ENCODE results near the gene WIPI1. TPM values are rescaled to one million over a fixed set of nuclear protein-coding genes. Genes with fewer than 3 reads are reported as not detected.

WIPI1 gene
- total RNA-seq, 2 donors from 2014 or later, result 24.2 to 37.7 TPM

DNA sequence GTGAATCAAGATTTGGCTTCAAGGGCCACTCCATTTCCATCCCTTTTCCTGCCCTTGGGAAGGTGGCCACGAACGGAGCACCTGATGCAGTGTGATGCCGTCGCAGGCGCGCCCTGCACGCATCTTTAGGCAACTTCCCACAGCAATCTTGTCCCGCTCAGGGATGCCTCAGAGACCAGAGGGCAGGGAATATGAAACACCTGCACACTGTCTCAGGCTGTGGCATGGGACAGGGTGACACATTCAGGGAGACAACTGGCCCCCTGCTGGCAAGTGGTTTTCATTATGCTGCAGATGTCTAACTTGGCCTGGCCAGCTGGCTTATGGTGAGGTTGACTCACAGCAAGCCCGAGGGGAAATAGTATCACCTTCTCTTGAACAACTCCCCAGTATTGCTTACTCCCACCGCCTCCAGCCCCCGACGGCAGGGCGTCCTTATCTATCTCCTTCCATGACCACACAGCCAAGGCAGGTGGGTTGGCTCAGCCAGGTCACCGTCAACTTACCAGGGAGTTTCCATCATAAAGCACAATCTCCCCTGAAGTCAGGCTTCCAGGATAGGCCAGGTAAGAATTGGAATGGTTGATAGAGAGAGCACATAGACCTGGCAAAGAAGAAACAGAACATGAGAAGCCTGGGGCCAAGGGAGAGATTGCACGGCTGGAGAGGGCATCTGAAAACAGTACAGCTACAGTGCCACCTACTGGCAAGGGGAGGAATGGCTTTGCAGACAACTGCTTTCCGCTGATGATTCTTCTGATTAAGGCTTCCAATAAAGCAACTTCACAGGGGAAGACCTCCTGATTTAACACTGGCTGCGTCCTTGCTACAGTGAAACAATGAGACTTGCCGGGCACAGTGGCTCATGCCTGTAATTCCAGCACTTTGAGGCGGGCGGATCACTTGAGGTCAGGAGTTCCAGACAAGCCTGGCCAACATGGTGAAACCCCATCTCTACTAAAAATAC, 21.1 kb downstream of the WIPI1 start:
- Histone ChIP-seq H3K4me1 (replicated peaks) (peaks cover 5% of the 10 kb centered on the region), H3K27ac (no peak overlapping the region), H3K27me3 (replicated peaks; ENCODE audit: insufficient read depth) (no peaks in the 10 kb centered on the region), H3K36me3 (peaks cover 10 to 17% of the 10 kb centered on the region in 2 donors), H3K9me3 (no peaks in the 10 kb centered on the region), H3K4me3 (no peak overlapping the region)
- 62% methylated on average over 20 of the region's 20 CpGs for WGBS
- peak; percentile 78 for DNase-seq (ENCODE audit: low spot score)
- TF ChIP-seq, protein P1, sequence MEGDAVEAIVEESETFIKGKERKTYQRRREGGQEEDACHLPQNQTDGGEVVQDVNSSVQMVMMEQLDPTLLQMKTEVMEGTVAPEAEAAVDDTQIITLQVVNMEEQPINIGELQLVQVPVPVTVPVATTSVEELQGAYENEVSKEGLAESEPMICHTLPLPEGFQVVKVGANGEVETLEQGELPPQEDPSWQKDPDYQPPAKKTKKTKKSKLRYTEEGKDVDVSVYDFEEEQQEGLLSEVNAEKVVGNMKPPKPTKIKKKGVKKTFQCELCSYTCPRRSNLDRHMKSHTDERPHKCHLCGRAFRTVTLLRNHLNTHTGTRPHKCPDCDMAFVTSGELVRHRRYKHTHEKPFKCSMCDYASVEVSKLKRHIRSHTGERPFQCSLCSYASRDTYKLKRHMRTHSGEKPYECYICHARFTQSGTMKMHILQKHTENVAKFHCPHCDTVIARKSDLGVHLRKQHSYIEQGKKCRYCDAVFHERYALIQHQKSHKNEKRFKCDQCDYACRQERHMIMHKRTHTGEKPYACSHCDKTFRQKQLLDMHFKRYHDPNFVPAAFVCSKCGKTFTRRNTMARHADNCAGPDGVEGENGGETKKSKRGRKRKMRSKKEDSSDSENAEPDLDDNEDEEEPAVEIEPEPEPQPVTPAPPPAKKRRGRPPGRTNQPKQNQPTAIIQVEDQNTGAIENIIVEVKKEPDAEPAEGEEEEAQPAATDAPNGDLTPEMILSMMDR (IDR thresholded peaks at IDR 0.05), result peak; percentile 75 to 90 (median 82)
- peak; percentile 49 for TF ChIP-seq POLR2AphosphoS5 (IDR thresholded peaks at IDR 0.05)
- no peak for TF ChIP-seq POLR2A (IDR thresholded peaks at IDR 0.05)
- intact Hi-C loops (cut with DNase I), result loop anchor here (5.0 kb wide), 1 partner anchor 174 kb away; no protein-coding TSS in a partner anchor

DNA sequence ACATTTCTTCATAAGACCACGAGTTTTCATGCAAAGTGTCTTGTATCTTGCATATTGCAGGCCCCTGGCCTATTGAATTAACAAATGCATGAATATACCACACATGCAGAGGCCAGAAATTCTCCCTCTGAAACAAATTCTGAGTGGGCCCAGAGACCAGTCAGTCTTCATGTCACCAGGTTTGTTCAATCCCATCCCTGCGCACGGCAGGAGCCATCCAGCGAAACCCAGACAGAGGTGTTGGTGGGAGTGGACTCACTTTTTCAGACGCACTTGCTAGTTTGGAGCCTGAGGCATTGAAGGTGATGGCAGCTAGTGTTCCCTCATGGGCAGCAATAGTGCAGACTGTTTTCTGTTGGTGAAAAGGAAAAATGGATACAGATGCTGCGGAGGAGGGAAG, 21.9 kb downstream of the WIPI1 start:
- no peak for TF ChIP-seq POLR2A (IDR thresholded peaks at IDR 0.05)
- TF ChIP-seq, protein P1 (IDR thresholded peaks at IDR 0.05), result no peak
- TF ChIP-seq POLR2AphosphoS5 (IDR thresholded peaks at IDR 0.05), result no peak
- no peak overlapping the region for H3K4me3 ChIP-seq
- H3K4me1 ChIP-seq (replicated peaks), result peaks cover 5% of the 10 kb centered on the region
- H3K36me3 ChIP-seq, result peaks cover 10 to 17% of the 10 kb centered on the region in 2 donors
- no peak for DNase-seq (ENCODE audit: low spot score)
- WGBS, result 92% methylated on average over 6 of the region's 6 CpGs
- intact Hi-C loops (cut with DNase I), result loop anchor here (5.0 kb wide), 1 partner anchor 173 kb away; no protein-coding TSS in a partner anchor
- H3K27ac ChIP-seq, result no peak overlapping the region
- no peaks in the 10 kb centered on the region for H3K27me3 ChIP-seq (replicated peaks; ENCODE audit: insufficient read depth)
- no peaks in the 10 kb centered on the region for H3K9me3 ChIP-seq

DNA sequence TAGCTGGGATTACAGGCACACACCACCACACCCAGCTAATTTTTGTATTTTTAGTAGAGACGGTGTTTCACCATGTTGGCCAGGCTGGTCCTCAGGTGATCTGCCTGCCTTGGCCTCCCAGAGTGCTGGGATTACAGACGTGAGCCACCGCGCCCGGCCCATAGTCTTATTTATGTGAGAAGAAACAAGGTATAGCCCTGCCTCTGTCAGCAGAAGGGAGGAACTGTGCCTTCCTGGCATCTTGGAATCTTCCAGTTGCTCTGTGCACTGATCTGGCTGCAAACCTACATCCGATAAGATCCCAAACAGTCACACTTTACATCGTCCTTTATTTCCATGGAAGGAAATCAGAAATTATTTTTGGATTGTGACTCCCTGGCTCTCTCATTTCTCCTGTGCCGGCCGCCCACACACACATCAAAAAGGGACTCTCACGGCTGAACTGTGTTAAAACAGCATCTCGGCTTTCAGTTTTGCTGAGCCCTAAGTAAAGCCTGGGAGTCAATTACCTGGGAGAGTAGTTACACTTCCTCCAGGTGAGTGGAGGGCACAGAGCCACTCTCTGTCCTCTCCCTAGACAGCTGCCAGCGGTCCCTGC, 23.3 kb downstream of the WIPI1 start:
- no peaks in the 10 kb centered on the region for H3K27me3 ChIP-seq (replicated peaks; ENCODE audit: insufficient read depth)
- DNase-seq (ENCODE audit: low spot score), result no peak
- H3K27ac ChIP-seq, result no peak overlapping the region
- peaks cover 10 to 26% of the 10 kb centered on the region in 2 donors for H3K36me3 ChIP-seq
- TF ChIP-seq POLR2A (IDR thresholded peaks at IDR 0.05), result no peak
- TF ChIP-seq POLR2AphosphoS5 (IDR thresholded peaks at IDR 0.05), result no peak
- TF ChIP-seq, protein P1 (IDR thresholded peaks at IDR 0.05), result no peak
- intact Hi-C loops (cut with DNase I), result no loop called here
- no peaks in the 10 kb centered on the region for H3K9me3 ChIP-seq
- H3K4me3 ChIP-seq, result no peak overlapping the region
- 84% methylated on average over 12 of the region's 12 CpGs for WGBS
- peaks cover 5% of the 10 kb centered on the region for H3K4me1 ChIP-seq (replicated peaks)

DNA sequence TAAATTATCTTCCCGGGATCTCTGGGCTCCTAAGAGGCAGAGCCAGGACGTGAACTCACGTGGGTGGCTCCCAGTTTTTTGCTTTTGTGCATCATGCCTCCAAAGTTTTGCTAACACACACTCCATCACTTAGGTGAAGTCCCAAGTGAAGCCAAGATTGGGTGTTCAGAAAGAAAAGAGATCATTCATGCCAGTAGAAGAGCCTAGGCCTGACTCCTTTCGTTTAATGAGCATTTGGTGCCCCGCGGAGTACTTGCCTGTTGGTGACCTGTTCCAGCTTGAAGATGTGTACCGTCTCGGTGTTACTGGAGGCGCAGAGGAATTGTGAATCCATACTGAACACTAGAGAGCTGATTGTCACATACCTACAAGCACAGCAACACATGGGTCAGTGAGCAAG, 24.1 kb downstream of the WIPI1 start:
- Histone ChIP-seq H3K36me3 (peaks cover 10 to 26% of the 10 kb centered on the region in 2 donors), H3K4me1 (replicated peaks) (peaks cover 4% of the 10 kb centered on the region), H3K4me3 (no peak overlapping the region), H3K27me3 (replicated peaks; ENCODE audit: insufficient read depth) (no peaks in the 10 kb centered on the region), H3K27ac (no peak overlapping the region), H3K9me3 (no peaks in the 10 kb centered on the region)
- DNase-seq (ENCODE audit: low spot score), result no peak
- 87% methylated on average over 9 of the region's 9 CpGs for WGBS
- TF ChIP-seq POLR2A (IDR thresholded peaks at IDR 0.05) (no peak), POLR2AphosphoS5 (IDR thresholded peaks at IDR 0.05) (no peak)
- TF ChIP-seq, protein P1 (IDR thresholded peaks at IDR 0.05), result no peak
- intact Hi-C loops (cut with DNase I), result no loop called here

Measured in prostate gland (tissue), 2 donors.